ENCODE results near the gene MPI. TPM values are rescaled to one million over a fixed set of nuclear protein-coding genes. Genes with fewer than 3 reads are reported as not detected.
"Not testable (repeated sequence)": the region's sequence is repeated elsewhere in the genome, so short reads cannot be mapped to it uniquely, and the experiment has no call there.

MPI gene
- total RNA-seq, 1 experiment from 2014 or later: 57.5 TPM

GRCh38 chr15:74885461-74885860 is 4.4 kb upstream of the MPI start:
- no peak overlapping the region for H2BK20ac ChIP-seq (ENCODE audit: low read depth, low read length, poor library complexity, severe bottlenecking)
- Mint-ChIP-seq H3K36me3 (ENCODE audit: insufficient read depth in 1 of 3, low read depth in 3 of 3) (peaks cover 0 to 8% (median 6%) of the 10 kb centered on the region in 3 experiments; a peak in 4 of 7 replicates), H3K4me1 (peaks cover 16 to 24% of the 10 kb centered on the region in 2 experiments), H3K27ac (no peak overlapping the region), H3K27me3 (ENCODE audit: low read depth) (peaks cover 5% of the 10 kb centered on the region), H3K9me3 (peaks cover 6 to 9% of the 10 kb centered on the region in 2 experiments; a peak in 4 of 5 replicates), H3K4me3 (no peak overlapping the region)
- H3K27ac ChIP-seq (ENCODE audit: insufficient read length, low read depth, low read length): no peak overlapping the region
- H3K18ac ChIP-seq (ENCODE audit: insufficient read length, low read depth, low read length): no peak overlapping the region
- no peak overlapping the region for H3K9ac ChIP-seq (ENCODE audit: extremely low read depth, insufficient read length, low read length)
- no peak overlapping the region for H3K4ac ChIP-seq (ENCODE audit: low read depth, low read length)
- H2BK15ac ChIP-seq (ENCODE audit: low read depth, low read length): no peak overlapping the region
- no peak overlapping the region for H3K23ac ChIP-seq (ENCODE audit: insufficient read length, low read depth, low read length)
- H4K5ac ChIP-seq (ENCODE audit: insufficient read length, low read depth, low read length): no peak overlapping the region
- no peak overlapping the region for H2BK120ac ChIP-seq (ENCODE audit: low read depth, low read length, poor library complexity, severe bottlenecking)
- H3K4me1 ChIP-seq (ENCODE audit: insufficient read depth, low read length): no peaks in the 10 kb centered on the region
- no peaks in the 10 kb centered on the region for H4K20me1 ChIP-seq (ENCODE audit: control insufficient read depth, insufficient read depth, insufficient read length)
- no peaks in the 10 kb centered on the region for H3K79me2 ChIP-seq (ENCODE audit: insufficient read depth, low read length)
- no peak overlapping the region for H3K56ac ChIP-seq (ENCODE audit: insufficient read length, low read depth, low read length)
- no peak overlapping the region for H3T11ph ChIP-seq (ENCODE audit: low read length)
- no CpG with 5 or more reads among the region's 5 CpGs for WGBS (ENCODE audit: extremely low coverage, insufficient read length, low lambda C conversion rate)
- no peak overlapping the region for H2BK5ac ChIP-seq (ENCODE audit: insufficient read length, low read length)
- H4K8ac ChIP-seq (replicated peaks; ENCODE audit: insufficient read length, low read depth, low read length): no peak overlapping the region
- H2AFZ ChIP-seq (ENCODE audit: low read length): no peak overlapping the region
- no peaks in the 10 kb centered on the region for H3K79me1 ChIP-seq (ENCODE audit: insufficient read depth, low read depth, low read length, poor library complexity, severe bottlenecking)
- H3K23me2 ChIP-seq (ENCODE audit: insufficient read length, low read depth, low read length, poor library complexity, severe bottlenecking): peaks cover 10% of the 10 kb centered on the region
- TF ChIP-seq CTCF (conservative IDR thresholded peaks at IDR 0.05): no peak
- H3K9me3 ChIP-seq (ENCODE audit: control insufficient read depth, low read depth, low read length): peaks cover 11% of the 10 kb centered on the region
- H4K91ac ChIP-seq (ENCODE audit: insufficient read length, low read depth, low read length): no peak overlapping the region
- no peak overlapping the region for H3K4me2 ChIP-seq (ENCODE audit: insufficient read depth, insufficient read length, low read length)
- no peaks in the 10 kb centered on the region for H3K27me3 ChIP-seq (ENCODE audit: insufficient read depth, low read length)
- H2AK5ac ChIP-seq (ENCODE audit: insufficient read length, low read length): no peak overlapping the region
- no peak overlapping the region for H3K14ac ChIP-seq (ENCODE audit: insufficient read depth, low read length)
- H2BK12ac ChIP-seq (ENCODE audit: insufficient read length, low read depth, low read length): no peak overlapping the region
- no peak for DNase-seq

- H2BK15ac ChIP-seq (ENCODE audit: low read depth, low read length); H3K27ac ChIP-seq (ENCODE audit: insufficient read length, low read depth, low read length); H3K79me2 ChIP-seq (ENCODE audit: insufficient read depth, low read length); H3K4me1 ChIP-seq (ENCODE audit: insufficient read depth, low read length); H3K27me3 ChIP-seq (ENCODE audit: insufficient read depth, low read length); H3K18ac ChIP-seq (ENCODE audit: insufficient read length, low read depth, low read length); H3K23ac ChIP-seq (ENCODE audit: insufficient read length, low read depth, low read length); H4K5ac ChIP-seq (ENCODE audit: insufficient read length, low read depth, low read length); H3K27me3 Mint-ChIP-seq (ENCODE audit: low read depth); H4K91ac ChIP-seq (ENCODE audit: insufficient read length, low read depth, low read length); H4K8ac ChIP-seq (replicated peaks; ENCODE audit: insufficient read length, low read depth, low read length); H3K14ac ChIP-seq (ENCODE audit: insufficient read depth, low read length); H2BK20ac ChIP-seq (ENCODE audit: low read depth, low read length, poor library complexity, severe bottlenecking); H4K20me1 ChIP-seq (ENCODE audit: control insufficient read depth, insufficient read depth, insufficient read length); H3T11ph ChIP-seq (ENCODE audit: low read length); H2BK120ac ChIP-seq (ENCODE audit: low read depth, low read length, poor library complexity, severe bottlenecking); DNase-seq; H3K4me2 ChIP-seq (ENCODE audit: insufficient read depth, insufficient read length, low read length); H3K9me3 ChIP-seq (ENCODE audit: control insufficient read depth, low read depth, low read length); H3K4me3 Mint-ChIP-seq; H2BK12ac ChIP-seq (ENCODE audit: insufficient read length, low read depth, low read length); H3K79me1 ChIP-seq (ENCODE audit: insufficient read depth, low read depth, low read length, poor library complexity, severe bottlenecking); H3K27ac Mint-ChIP-seq; H2AK5ac ChIP-seq (ENCODE audit: insufficient read length, low read length); H3K56ac ChIP-seq (ENCODE audit: insufficient read length, low read depth, low read length); H3K9ac ChIP-seq (ENCODE audit: extremely low read depth, insufficient read length, low read length); H3K9me3 Mint-ChIP-seq; H2BK5ac ChIP-seq (ENCODE audit: insufficient read length, low read length); H2AFZ ChIP-seq (ENCODE audit: low read length); H3K4ac ChIP-seq (ENCODE audit: low read depth, low read length): not testable (repeated sequence)
- Mint-ChIP-seq H3K4me1 (peaks cover 22 to 30% of the 10 kb centered on the region in 2 experiments), H3K36me3 (ENCODE audit: insufficient read depth in 1 of 3, low read depth in 3 of 3) (peaks cover 4 to 18% (median 14%) of the 10 kb centered on the region in 3 experiments; a peak in 6 of 7 replicates)
- WGBS (ENCODE audit: extremely low coverage, insufficient read length, low lambda C conversion rate): no CpG with 5 or more reads among the region's 10 CpGs
- H3K23me2 ChIP-seq (ENCODE audit: insufficient read length, low read depth, low read length, poor library complexity, severe bottlenecking): peaks cover 11% of the 10 kb centered on the region
These were observed 2.2 kb upstream of the MPI start for GRCh38 chr15:74887537-74888193.
